ENCODE measurements around the gene JPH4. TPM values are rescaled to one million over a fixed set of nuclear protein-coding genes. Genes with fewer than 3 reads are reported as not detected.
"Not testable (repeated sequence)": the region's sequence is repeated elsewhere in the genome, so short reads cannot be mapped to it uniquely, and the experiment has no call there.

The JPH4 gene
- polyA plus RNA-seq, 1 donor (not counting 4 experiments of a cell fraction or from before 2014, with no cell fraction given): 0.01 TPM

DNA sequence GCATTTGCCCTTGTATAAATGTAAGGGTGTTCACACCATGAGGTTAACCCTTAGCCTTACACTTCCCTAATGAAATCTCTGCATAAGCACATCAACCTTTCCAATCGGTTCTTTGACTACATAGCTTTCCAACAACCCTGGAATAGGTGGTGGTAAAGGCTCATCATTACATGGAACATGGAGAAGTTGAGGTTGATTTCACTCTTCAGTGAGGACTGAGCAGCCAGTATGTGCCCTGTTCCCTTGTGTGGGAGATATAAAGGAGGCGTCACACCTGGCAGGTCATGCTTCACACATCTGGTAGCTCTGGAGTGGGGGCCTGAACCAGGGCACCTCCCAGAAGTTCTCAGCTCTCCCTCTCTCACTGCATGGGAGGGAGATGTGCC lies 21.7 kb upstream of the JPH4 start:
- no peak for TF ChIP-seq EZH2 (IDR thresholded peaks at IDR 0.05; ENCODE audit: low read length)
- TF ChIP-seq, protein P1, sequence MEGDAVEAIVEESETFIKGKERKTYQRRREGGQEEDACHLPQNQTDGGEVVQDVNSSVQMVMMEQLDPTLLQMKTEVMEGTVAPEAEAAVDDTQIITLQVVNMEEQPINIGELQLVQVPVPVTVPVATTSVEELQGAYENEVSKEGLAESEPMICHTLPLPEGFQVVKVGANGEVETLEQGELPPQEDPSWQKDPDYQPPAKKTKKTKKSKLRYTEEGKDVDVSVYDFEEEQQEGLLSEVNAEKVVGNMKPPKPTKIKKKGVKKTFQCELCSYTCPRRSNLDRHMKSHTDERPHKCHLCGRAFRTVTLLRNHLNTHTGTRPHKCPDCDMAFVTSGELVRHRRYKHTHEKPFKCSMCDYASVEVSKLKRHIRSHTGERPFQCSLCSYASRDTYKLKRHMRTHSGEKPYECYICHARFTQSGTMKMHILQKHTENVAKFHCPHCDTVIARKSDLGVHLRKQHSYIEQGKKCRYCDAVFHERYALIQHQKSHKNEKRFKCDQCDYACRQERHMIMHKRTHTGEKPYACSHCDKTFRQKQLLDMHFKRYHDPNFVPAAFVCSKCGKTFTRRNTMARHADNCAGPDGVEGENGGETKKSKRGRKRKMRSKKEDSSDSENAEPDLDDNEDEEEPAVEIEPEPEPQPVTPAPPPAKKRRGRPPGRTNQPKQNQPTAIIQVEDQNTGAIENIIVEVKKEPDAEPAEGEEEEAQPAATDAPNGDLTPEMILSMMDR (optimal IDR thresholded peaks at IDR 0.05 in 1 of 3, IDR thresholded peaks at IDR 0.05 in 1 of 3, conservative IDR thresholded peaks at IDR 0.05 in 1 of 3; ENCODE audit: extremely low read depth in 1 of 3, insufficient read depth in 2 of 3, low read length in 3 of 3): no peak
- no peaks in the 10 kb centered on the region for H3K9me3 ChIP-seq (ENCODE audit: control insufficient read depth, low read depth, low read length)
- no peak overlapping the region for H3K9ac ChIP-seq (ENCODE audit: control insufficient read depth, extremely low read depth, insufficient read depth, low read length)
- H3K27ac ChIP-seq (ENCODE audit: control insufficient read depth, insufficient read depth, low read length): no peak overlapping the region
- H3K4me1 ChIP-seq (ENCODE audit: control insufficient read depth, extremely low read depth, insufficient read depth, low read length): no peaks in the 10 kb centered on the region
- no peak overlapping the region for H2AFZ ChIP-seq (ENCODE audit: control insufficient read depth, low read length)
- no peak overlapping the region for H3K4me2 ChIP-seq (ENCODE audit: control insufficient read depth, extremely low read depth, insufficient read depth, low read depth, low read length)
- no peaks in the 10 kb centered on the region for H3K9me1 ChIP-seq (ENCODE audit: control insufficient read depth, extremely low read depth, insufficient read depth, low read length)
- no peaks in the 10 kb centered on the region for H3K27me3 ChIP-seq (ENCODE audit: control insufficient read depth, extremely low read depth, insufficient read depth, low read length)
- H4K20me1 ChIP-seq (ENCODE audit: control insufficient read depth, extremely low read depth, insufficient read depth, low read length): no peaks in the 10 kb centered on the region
- H3K4me3 ChIP-seq (ENCODE audit: control insufficient read depth in 2 of 3, extremely low read depth in 1 of 3, insufficient read depth in 2 of 3, low read depth in 1 of 3, low read length in 3 of 3): no peak overlapping the region
- dilution Hi-C loops (cut with MboI; ENCODE audit: extremely low pct_ligation_motif_present, low sequenced_read_pairs): no loop called here
- no peaks in the 10 kb centered on the region for H3K79me2 ChIP-seq (ENCODE audit: control insufficient read depth, insufficient read depth, low read length)
- FAIRE-seq (no peak), DNase-seq (ENCODE audit: low read depth, low spot score) (no peak)
- H3K36me3 ChIP-seq (ENCODE audit: control insufficient read depth in 2 of 2, extremely low read depth in 1 of 2, insufficient read depth in 2 of 2, low read length in 2 of 2): no peaks in the 10 kb centered on the region

DNA sequence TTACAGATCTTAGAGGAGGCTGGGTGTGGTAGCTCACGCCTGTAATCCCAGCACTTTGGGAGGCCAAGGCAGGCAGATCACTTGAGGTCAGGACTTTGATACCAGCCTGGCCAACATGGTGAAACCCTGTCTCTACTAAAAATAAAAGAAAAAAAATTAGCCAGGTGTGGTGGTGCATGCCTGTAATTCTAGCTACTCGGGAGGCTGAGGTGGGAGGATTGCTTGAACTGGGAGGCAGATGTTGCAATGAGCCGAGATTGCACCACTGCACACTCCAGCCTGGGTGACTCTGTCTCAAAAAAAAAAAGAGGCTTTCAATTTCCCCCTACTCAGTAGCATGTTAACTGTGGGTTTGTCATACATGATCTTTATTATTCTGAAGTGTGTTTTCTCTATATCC lies 15.6 kb upstream of the JPH4 start:
- H3K36me3 ChIP-seq (ENCODE audit: control insufficient read depth in 2 of 2, extremely low read depth in 1 of 2, insufficient read depth in 2 of 2, low read length in 2 of 2); H3K27ac ChIP-seq (ENCODE audit: control insufficient read depth, insufficient read depth, low read length); H3K9ac ChIP-seq (ENCODE audit: control insufficient read depth, extremely low read depth, insufficient read depth, low read length); H3K9me1 ChIP-seq (ENCODE audit: control insufficient read depth, extremely low read depth, insufficient read depth, low read length); H2AFZ ChIP-seq (ENCODE audit: control insufficient read depth, low read length); H3K79me2 ChIP-seq (ENCODE audit: control insufficient read depth, insufficient read depth, low read length); FAIRE-seq; H3K27me3 ChIP-seq (ENCODE audit: control insufficient read depth, extremely low read depth, insufficient read depth, low read length); H3K4me1 ChIP-seq (ENCODE audit: control insufficient read depth, extremely low read depth, insufficient read depth, low read length); H4K20me1 ChIP-seq (ENCODE audit: control insufficient read depth, extremely low read depth, insufficient read depth, low read length); H3K4me2 ChIP-seq (ENCODE audit: control insufficient read depth, extremely low read depth, insufficient read depth, low read depth, low read length); DNase-seq (ENCODE audit: low read depth, low spot score); H3K9me3 ChIP-seq (ENCODE audit: control insufficient read depth, low read depth, low read length); H3K4me3 ChIP-seq (ENCODE audit: control insufficient read depth in 2 of 3, extremely low read depth in 1 of 3, insufficient read depth in 2 of 3, low read depth in 1 of 3, low read length in 3 of 3); dilution Hi-C loops (cut with MboI; ENCODE audit: extremely low pct_ligation_motif_present, low sequenced_read_pairs): not testable (repeated sequence)

DNA sequence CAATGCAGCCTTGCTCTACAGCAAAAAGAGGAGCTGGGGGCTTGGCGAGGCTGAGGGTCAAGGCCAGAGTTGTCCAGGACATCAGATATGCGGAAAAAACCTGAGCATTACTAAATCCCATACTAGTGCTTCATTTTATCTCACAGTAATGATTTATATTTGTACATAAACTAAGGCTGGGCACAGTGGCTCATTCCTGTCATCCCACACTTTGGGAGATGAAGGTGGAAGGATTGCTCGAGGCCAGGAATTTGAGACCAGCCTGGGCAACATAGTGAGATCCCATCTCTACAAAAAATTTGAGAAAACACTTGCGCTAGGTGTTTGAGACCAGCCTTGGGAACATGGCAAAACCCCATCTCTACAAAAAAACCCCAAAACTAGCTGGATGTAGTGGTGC lies 11.6 kb upstream of the JPH4 start:
- no peak overlapping the region for H3K4me3 ChIP-seq (ENCODE audit: control insufficient read depth in 2 of 3, extremely low read depth in 1 of 3, insufficient read depth in 2 of 3, low read depth in 1 of 3, low read length in 3 of 3)
- H2AFZ ChIP-seq (ENCODE audit: control insufficient read depth, low read length): no peak overlapping the region
- no peak overlapping the region for H3K4me2 ChIP-seq (ENCODE audit: control insufficient read depth, extremely low read depth, insufficient read depth, low read depth, low read length)
- no peak overlapping the region for H3K9ac ChIP-seq (ENCODE audit: control insufficient read depth, extremely low read depth, insufficient read depth, low read length)
- no peaks in the 10 kb centered on the region for H3K4me1 ChIP-seq (ENCODE audit: control insufficient read depth, extremely low read depth, insufficient read depth, low read length)
- H3K36me3 ChIP-seq (ENCODE audit: control insufficient read depth in 2 of 2, extremely low read depth in 1 of 2, insufficient read depth in 2 of 2, low read length in 2 of 2): no peaks in the 10 kb centered on the region
- TF ChIP-seq, protein P1 (optimal IDR thresholded peaks at IDR 0.05 in 1 of 3, IDR thresholded peaks at IDR 0.05 in 1 of 3, conservative IDR thresholded peaks at IDR 0.05 in 1 of 3; ENCODE audit: extremely low read depth in 1 of 3, insufficient read depth in 2 of 3, low read length in 3 of 3): no peak
- TF ChIP-seq EZH2 (IDR thresholded peaks at IDR 0.05; ENCODE audit: low read length): no peak
- FAIRE-seq (no peak), DNase-seq (ENCODE audit: low read depth, low spot score) (no peak)
- H3K27ac ChIP-seq (ENCODE audit: control insufficient read depth, insufficient read depth, low read length): no peak overlapping the region
- H4K20me1 ChIP-seq (ENCODE audit: control insufficient read depth, extremely low read depth, insufficient read depth, low read length): no peaks in the 10 kb centered on the region
- dilution Hi-C loops (cut with MboI; ENCODE audit: extremely low pct_ligation_motif_present, low sequenced_read_pairs): no loop called here
- no peaks in the 10 kb centered on the region for H3K9me3 ChIP-seq (ENCODE audit: control insufficient read depth, low read depth, low read length)
- no peaks in the 10 kb centered on the region for H3K9me1 ChIP-seq (ENCODE audit: control insufficient read depth, extremely low read depth, insufficient read depth, low read length)
- H3K79me2 ChIP-seq (ENCODE audit: control insufficient read depth, insufficient read depth, low read length): no peaks in the 10 kb centered on the region
- no peaks in the 10 kb centered on the region for H3K27me3 ChIP-seq (ENCODE audit: control insufficient read depth, extremely low read depth, insufficient read depth, low read length)

Measured in keratinocyte (primary cell).